Heart left ventricle (tissue), 13 donors: Measurements from ENCODE around the gene PMM2.

Source experiments
- CTCF ChIP-seq, 12 donors: fragments of 200-600 bp; sonication (generic) in 4 of 12; IDR thresholded peaks; one replicate each; pipeline versions ENCODE4 v1.5.0 to v1.8.0; 2018 to 2022; ENCODE audit warnings: antibody characterized with exemption in 12 of 12, mild to moderate bottlenecking in 5 of 12
- POLR2A ChIP-seq, 2 donors: fragments of 450-650 bp; IDR thresholded peaks; one replicate each; pipeline ENCODE4 v1.6.1; 2017; ENCODE audit warnings: antibody characterized with exemption in 2 of 2, mild to moderate bottlenecking in 2 of 2, moderate library complexity in 2 of 2
- donor health status: ischemic (EF 13 %, LVEDD 7.1; RV severe dilation, severe dysfunction).
- donor health status: DM: no; HTN: yes; CAD: no.
- donor health status: DM: no; HTN: no; CAD: no.
- donor health status: ischemic (EF 25% LVEDD 6.9; RV normal size, moderate dysfunction).
- donor health status: ischemic (EF 25% LVEDD 5.7; RV mildly dilated, moderate dysfunction).
- donor health status: ischemic (EF 35%, LVEDD 5.7; RV mildly dilated, moderate dysfunction).
- donor health status: nonischemic (EF 11% LVEDD 7.7; RV severe dilation, severe dysfunction).
- donor health status: DM: yes; HTN: yes; CAD: no.
- donor health status: PGD.
- donor health status: ischemic (EF 29% LVEDD 5.4; RV normal size, mild dysfunction).
- donor health status: nonischemic (EF 23%, LVEDD 6.1; RV moderate dilation, normal function).

GRCh38 chr16:8847623-8848022 lies 50.0 kb downstream of the PMM2 start:
- TF ChIP-seq CTCF (IDR thresholded peaks at IDR 0.05) = no peak
- TF ChIP-seq POLR2A (IDR thresholded peaks at IDR 0.05) = no peak
